ENCODE measurements around the gene IFNAR1. TPM values are rescaled to one million over a fixed set of nuclear protein-coding genes. Genes with fewer than 3 reads are reported as not detected.
"Not testable (repeated sequence)": the region's sequence is repeated elsewhere in the genome, so short reads cannot be mapped to it uniquely, and the experiment has no call there.

The IFNAR1 gene
- total RNA-seq, 2 donors from 2014 or later = 16.6 to 27.6 TPM

DNA sequence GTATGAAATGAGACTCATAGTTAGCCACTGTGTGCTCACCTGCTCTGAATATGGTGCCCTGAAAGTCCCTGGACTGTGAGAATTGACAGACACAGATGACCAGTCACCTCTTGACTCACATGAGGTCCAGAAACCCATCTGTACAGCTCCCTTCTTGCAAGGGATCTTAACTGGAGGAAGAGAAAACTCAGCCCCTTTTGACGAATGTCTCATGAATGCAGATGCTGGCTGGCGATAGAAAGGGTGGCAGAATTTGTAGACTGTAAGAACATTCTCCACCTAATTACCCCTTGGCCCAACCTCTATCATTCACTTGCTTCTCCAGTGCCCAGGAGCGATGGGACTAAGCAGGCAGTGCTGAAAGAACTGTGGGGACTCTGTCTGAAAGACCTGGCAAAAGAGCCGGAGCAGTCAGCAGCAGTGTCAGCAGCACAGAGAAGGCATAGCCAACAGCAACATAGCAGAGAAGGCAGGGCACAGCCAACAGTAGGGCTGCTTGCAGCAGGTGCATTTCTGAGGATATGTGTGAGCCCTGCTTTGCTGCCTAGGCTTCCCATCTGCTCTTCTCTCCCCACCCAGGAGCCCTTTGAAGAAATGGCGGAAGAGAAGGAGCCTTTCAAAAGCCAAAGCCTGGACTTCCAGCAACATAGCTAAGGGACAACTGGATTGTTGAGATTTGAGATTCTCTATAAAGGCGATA, 52.6 kb downstream of the IFNAR1 start:
- Mint-ChIP-seq H3K27ac (no peak overlapping the region), H3K4me3 (no peak overlapping the region), H3K4me1 (peaks cover 30% of the 10 kb centered on the region), H3K36me3 (ENCODE audit: low read depth) (no peaks in the 10 kb centered on the region), H3K27me3 (no peaks in the 10 kb centered on the region)
- ATAC-seq (no peak), DNase-seq (no peak)
- no peaks in the 10 kb centered on the region for H3K9me3 ChIP-seq (ENCODE audit: control insufficient read depth, low read length, poor library complexity, severe bottlenecking)

DNA sequence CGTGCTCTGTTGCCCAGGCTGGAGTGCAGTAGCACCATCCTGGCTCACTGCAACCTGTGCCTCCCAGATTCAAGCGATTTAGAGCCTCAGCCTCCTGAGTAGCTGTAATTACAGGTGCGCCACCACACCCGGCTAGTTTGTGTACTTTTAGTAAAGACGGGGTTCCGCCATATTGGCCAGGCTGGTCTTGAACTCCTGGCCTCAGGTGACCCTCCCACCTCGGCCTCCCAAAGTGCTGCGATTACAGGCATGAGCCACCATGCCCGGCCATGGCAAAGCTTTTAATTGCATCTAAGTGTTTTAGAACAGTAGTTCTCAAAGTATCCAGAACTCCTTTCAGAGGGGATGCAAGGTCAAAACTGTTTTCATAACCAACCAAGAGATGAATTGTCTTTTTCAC, 53.3 kb downstream of the IFNAR1 start:
- Mint-ChIP-seq H3K27ac (peak overlapping the region; percentile 19), H3K4me1 (peaks cover 36% of the 10 kb centered on the region), H3K36me3 (ENCODE audit: low read depth) (no peaks in the 10 kb centered on the region), H3K4me3 (no peak overlapping the region), H3K27me3 (no peaks in the 10 kb centered on the region)
- no peak for ATAC-seq
- H3K9me3 ChIP-seq (ENCODE audit: control insufficient read depth, low read length, poor library complexity, severe bottlenecking) = no peaks in the 10 kb centered on the region
- DNase-seq = no peak

DNA sequence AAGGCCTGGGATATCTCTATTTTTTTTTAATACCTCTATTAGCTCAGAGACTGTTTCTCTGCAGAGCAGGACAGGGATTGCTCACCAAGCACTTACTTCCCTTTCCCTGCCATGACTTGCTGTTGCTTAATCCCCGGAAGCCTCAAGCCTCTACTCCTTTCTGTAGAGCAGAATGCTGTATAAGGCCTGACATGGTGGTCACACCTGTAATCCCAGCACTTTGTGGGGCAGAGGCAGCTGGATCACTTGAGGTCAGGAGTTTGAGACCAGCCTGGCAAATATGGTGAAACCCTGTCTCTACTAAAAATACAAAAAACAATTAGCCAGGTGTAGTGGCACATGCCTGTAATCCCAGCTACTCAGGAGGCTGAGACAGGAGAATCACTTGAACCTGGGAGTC, 55.2 kb downstream of the IFNAR1 start:
- H3K4me1 Mint-ChIP-seq = peaks cover 47% of the 10 kb centered on the region
- not testable (repeated sequence) for H3K9me3 ChIP-seq (ENCODE audit: control insufficient read depth, low read length, poor library complexity, severe bottlenecking); H3K27me3 Mint-ChIP-seq; ATAC-seq; H3K36me3 Mint-ChIP-seq (ENCODE audit: low read depth); DNase-seq
- peak overlapping the region; percentile 94 for H3K27ac Mint-ChIP-seq
- peak overlapping the region; percentile 68 for H3K4me3 Mint-ChIP-seq

DNA sequence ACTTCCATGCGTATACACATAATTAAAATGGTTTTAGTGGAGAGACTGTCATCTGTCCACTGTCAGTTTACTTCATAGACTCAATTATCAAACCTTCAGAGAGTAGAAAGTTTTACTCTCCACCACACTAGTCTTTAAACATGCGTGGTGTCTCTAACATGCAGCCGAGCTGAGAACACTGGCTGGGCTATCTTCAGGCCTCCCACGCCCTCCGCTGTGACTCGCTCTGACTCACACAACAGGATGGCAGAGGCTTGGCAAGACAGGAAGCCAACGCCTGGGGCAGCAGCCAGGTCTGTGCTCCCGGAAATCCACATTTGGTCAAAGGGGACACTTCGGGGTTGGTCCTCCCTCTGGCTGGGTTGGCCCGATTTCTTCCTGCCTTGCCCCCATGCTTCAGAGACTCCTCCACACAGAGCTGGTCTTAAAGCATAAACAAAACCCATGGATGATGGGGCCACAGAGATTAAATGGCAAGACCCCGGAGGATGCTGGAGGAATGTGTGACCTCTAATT, 55.8 kb downstream of the IFNAR1 start:
- peak; percentile 64 for ATAC-seq
- Mint-ChIP-seq H3K4me1 (peaks cover 48% of the 10 kb centered on the region), H3K4me3 (peak overlapping the region; percentile 68), H3K36me3 (ENCODE audit: low read depth) (no peaks in the 10 kb centered on the region), H3K27ac (peak overlapping the region; percentile 94), H3K27me3 (no peaks in the 10 kb centered on the region)
- DNase-seq = peak; percentile 50 to 72 (median 58)
- no peaks in the 10 kb centered on the region for H3K9me3 ChIP-seq (ENCODE audit: control insufficient read depth, low read length, poor library complexity, severe bottlenecking)

DNA sequence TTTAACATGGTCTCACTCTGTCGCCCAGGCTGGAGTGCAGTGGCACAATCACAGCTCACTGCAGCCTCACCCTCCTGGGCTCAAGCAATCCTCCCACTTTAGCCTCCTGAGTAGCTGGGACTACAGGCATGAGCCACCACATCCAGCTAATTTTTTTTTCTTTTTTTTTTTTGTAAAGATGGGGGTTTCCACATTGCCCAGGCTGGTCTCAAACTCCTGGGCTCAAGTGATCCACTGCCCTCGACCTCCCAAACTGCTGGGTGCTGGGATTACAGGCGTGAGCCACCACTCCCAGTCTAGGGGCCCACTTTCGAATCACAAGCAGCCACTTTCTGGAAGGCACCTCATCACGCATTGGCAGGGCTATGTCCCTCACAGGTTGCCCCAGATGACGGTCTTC, 56.6 kb downstream of the IFNAR1 start:
- not testable (repeated sequence) for H3K27me3 Mint-ChIP-seq; ATAC-seq; H3K9me3 ChIP-seq (ENCODE audit: control insufficient read depth, low read length, poor library complexity, severe bottlenecking); DNase-seq; H3K36me3 Mint-ChIP-seq (ENCODE audit: low read depth)
- H3K27ac Mint-ChIP-seq = peak overlapping the region; percentile 94
- H3K4me3 Mint-ChIP-seq = peak overlapping the region; percentile 68
- H3K4me1 Mint-ChIP-seq = peaks cover 52% of the 10 kb centered on the region

DNA sequence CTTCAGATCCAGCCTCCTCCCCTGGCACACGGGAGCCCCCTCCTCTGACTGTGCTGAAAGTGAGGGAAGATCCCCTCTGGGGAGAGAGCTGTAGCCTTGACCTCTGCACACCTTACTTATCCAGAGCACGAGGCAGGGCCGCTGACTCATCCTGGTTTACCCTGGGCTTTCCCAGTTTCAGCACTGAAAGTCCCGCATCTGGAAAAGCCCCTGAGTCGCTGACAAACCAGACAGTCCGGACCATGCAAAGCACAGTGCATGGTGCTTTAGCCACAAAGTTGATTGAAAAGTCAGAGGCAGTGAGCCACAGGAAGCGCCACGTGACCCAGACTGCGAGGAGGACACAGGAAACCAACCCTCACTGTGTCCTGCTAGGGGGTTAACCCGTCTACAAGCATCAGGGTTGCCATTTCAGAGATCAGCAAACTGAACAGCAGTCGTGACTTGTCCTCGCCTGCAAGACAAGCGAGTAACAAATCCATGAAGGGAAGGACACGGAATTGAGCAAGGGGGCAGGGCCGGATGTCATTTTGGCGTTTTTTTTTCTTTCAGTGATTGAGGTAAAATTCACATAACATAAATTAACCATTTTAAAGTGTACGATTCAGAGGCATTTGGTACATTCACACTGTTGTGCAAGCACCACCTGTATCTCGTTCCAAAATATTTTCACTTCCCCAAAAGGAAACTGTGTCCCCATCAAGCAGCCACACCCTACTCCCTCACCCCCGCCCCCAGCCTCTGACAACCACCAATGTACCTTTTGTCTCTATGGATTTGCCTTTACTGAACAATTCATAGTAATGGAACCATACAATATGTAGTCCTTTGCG, 58.5 kb downstream of the IFNAR1 start:
- DNase-seq (peak; percentile 51 to 73 (median 60)), ATAC-seq (peak; percentile 72)
- Mint-ChIP-seq H3K27me3 (no peaks in the 10 kb centered on the region), H3K4me1 (peaks cover 49% of the 10 kb centered on the region), H3K4me3 (peak overlapping the region; percentile 91), H3K36me3 (ENCODE audit: low read depth) (no peaks in the 10 kb centered on the region), H3K27ac (peak overlapping the region; percentile 94)
- H3K9me3 ChIP-seq (ENCODE audit: control insufficient read depth, low read length, poor library complexity, severe bottlenecking) = no peaks in the 10 kb centered on the region

DNA sequence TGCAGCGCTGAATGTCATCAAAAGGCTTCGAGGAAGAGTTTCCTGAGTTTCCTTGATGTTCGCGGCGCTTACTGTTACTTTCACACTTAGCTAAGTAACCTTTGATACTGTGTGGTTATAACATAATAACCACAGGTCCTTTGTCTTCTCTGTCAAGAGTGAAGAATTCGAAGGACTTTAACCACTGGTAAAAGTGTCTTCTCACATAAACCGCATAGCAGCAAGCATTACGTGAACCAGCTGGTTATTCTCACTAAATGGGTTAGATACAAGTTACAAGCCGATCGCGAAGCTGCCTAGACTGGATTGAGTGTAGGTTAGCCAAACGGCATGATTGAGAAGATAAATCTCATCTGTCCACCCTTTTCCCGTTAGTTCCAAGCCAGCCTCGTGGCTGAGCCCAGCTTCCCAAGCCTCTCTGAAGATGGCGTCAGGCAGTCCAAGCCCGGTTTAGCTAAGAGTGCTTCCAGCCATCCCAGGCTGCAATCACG, 60.1 kb downstream of the IFNAR1 start:
- Mint-ChIP-seq H3K36me3 (ENCODE audit: low read depth) (no peaks in the 10 kb centered on the region), H3K27ac (peak overlapping the region; percentile 94), H3K4me3 (peak overlapping the region; percentile 83), H3K4me1 (peaks cover 47% of the 10 kb centered on the region), H3K27me3 (no peaks in the 10 kb centered on the region)
- DNase-seq (no peak), ATAC-seq (peak; percentile 52)
- H3K9me3 ChIP-seq (ENCODE audit: control insufficient read depth, low read length, poor library complexity, severe bottlenecking) = no peaks in the 10 kb centered on the region

DNA sequence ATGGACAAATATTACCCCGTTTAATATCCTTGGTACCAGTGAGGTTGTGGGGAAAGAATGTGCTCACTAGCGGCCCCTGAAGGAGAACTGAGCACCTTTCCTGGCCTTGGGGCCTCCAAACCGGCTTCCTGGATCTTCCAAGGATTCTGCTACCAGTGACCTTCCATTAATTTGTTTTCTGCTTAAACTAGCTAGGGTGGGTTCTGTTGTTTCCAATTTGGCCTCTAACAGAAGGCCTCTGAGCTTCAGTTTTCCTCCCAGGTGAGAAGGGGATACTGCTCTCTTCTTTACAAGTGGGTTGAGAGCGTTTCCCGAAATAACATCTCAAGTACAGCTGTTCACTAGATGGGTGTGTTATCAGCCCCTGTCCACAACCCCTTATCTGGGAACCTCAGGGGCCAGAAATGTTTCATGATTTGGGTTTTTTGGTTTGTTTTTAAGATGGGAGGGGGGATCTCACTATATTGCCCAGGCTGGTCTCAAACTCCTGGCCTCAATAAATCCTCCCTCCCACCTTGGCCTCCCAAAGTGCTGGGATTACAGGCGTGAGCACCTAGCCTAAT, 61.5 kb downstream of the IFNAR1 start:
- H3K27me3 Mint-ChIP-seq = no peaks in the 10 kb centered on the region
- no peaks in the 10 kb centered on the region for H3K9me3 ChIP-seq (ENCODE audit: control insufficient read depth, low read length, poor library complexity, severe bottlenecking)
- DNase-seq (no peak), ATAC-seq (no peak)
- no peaks in the 10 kb centered on the region for H3K36me3 Mint-ChIP-seq (ENCODE audit: low read depth)
- H3K4me3 Mint-ChIP-seq = no peak overlapping the region
- peaks cover 35% of the 10 kb centered on the region for H3K4me1 Mint-ChIP-seq
- no peak overlapping the region for H3K27ac Mint-ChIP-seq

DNA sequence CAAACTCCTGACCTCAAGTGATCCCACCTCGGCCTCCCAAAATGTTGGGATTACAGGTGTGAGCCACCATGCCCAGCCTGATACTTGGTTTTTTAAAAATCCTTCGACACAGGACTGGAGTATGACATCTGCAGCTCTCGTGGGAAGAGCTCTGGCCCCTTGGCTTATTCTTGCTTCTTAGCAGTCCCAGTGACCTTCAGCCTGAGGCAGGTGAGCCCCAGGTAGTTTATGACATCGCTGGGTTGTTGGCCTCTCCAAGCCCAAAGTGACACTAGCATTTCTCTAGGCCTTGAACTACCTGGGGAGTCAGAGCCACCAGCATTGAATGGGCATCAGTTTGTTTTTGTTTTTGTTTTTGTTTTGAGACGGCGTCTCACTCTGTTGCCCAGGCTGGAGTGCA, 62.5 kb downstream of the IFNAR1 start:
- ATAC-seq (no peak), DNase-seq (no peak)
- H3K4me3 Mint-ChIP-seq = no peak overlapping the region
- no peaks in the 10 kb centered on the region for H3K27me3 Mint-ChIP-seq
- H3K27ac Mint-ChIP-seq = no peak overlapping the region
- no peaks in the 10 kb centered on the region for H3K9me3 ChIP-seq (ENCODE audit: control insufficient read depth, low read length, poor library complexity, severe bottlenecking)
- H3K36me3 Mint-ChIP-seq (ENCODE audit: low read depth) = no peaks in the 10 kb centered on the region
- peaks cover 28% of the 10 kb centered on the region for H3K4me1 Mint-ChIP-seq

DNA sequence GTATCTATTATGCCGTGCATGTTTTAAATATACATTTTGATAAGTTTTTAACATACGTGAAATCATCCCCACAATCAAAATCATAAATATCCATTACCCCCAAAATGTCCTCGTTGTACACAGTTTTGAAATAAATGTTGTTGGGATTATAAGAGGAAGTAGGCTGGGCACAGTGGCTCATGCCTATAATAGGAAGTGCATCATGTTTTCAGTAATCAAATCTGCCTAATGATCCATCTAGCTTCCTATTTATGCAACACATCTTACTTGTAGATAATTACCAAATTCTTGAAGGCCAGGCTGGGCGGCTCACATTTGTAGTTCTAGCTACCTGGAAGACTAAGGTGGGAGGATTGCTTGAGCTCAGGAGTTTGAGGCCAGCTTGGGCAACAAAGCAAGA, 63.4 kb downstream of the IFNAR1 start:
- DNase-seq = no peak
- no peak for ATAC-seq
- no peaks in the 10 kb centered on the region for H3K36me3 Mint-ChIP-seq (ENCODE audit: low read depth)
- H3K4me3 Mint-ChIP-seq = no peak overlapping the region
- H3K27ac Mint-ChIP-seq = no peak overlapping the region
- no peaks in the 10 kb centered on the region for H3K27me3 Mint-ChIP-seq
- H3K9me3 ChIP-seq (ENCODE audit: control insufficient read depth, low read length, poor library complexity, severe bottlenecking) = no peaks in the 10 kb centered on the region
- peaks cover 22% of the 10 kb centered on the region for H3K4me1 Mint-ChIP-seq

DNA sequence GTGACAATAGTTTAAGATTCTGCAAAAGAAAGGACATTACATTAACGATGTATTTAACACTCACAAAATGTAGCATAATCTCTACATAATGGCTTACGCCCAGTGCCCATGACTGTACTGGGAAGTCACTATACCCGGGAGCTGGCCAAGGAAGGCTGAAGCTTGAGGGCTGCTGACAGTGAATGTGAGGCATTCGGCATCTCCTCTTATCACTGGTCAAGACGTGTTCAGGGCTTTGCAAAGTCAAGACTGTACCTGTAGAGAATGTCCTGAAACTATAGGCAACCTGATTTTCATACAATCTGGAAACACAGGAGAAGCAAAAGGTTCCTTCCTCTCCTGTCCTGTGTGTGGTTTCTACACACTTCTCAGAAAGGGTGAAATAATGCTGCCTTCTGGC, 65.7 kb downstream of the IFNAR1 start:
- no peaks in the 10 kb centered on the region for H3K36me3 Mint-ChIP-seq (ENCODE audit: low read depth)
- ATAC-seq (no peak), DNase-seq (no peak)
- no peaks in the 10 kb centered on the region for H3K9me3 ChIP-seq (ENCODE audit: control insufficient read depth, low read length, poor library complexity, severe bottlenecking)
- no peaks in the 10 kb centered on the region for H3K27me3 Mint-ChIP-seq
- no peak overlapping the region for H3K4me3 Mint-ChIP-seq
- no peak overlapping the region for H3K27ac Mint-ChIP-seq
- H3K4me1 Mint-ChIP-seq = peaks cover 7% of the 10 kb centered on the region

DNA sequence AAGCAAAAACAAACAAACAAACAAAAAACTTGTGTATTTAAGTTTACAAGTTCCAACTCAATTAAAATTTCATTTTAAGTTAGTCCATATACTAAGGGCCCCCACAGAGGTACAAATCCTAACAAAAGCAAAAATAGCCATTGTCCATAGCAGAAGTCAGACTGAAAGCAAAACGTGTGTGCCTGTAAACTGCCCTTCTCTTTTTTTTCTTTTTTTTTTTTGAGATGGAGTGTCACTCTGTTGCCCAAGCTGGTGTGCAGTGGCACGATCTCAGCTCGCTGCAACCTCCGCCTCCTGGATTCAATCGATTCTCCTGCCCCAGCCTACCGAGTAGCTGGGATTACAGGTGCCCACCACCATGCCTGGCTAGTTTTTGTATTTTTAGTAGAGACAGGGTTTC, 66.9 kb downstream of the IFNAR1 start:
- peaks cover 4% of the 10 kb centered on the region for H3K4me1 Mint-ChIP-seq
- no peaks in the 10 kb centered on the region for H3K27me3 Mint-ChIP-seq
- DNase-seq (no peak), ATAC-seq (no peak)
- H3K27ac Mint-ChIP-seq = no peak overlapping the region
- no peaks in the 10 kb centered on the region for H3K9me3 ChIP-seq (ENCODE audit: control insufficient read depth, low read length, poor library complexity, severe bottlenecking)
- H3K36me3 Mint-ChIP-seq (ENCODE audit: low read depth) = no peaks in the 10 kb centered on the region
- no peak overlapping the region for H3K4me3 Mint-ChIP-seq

DNA sequence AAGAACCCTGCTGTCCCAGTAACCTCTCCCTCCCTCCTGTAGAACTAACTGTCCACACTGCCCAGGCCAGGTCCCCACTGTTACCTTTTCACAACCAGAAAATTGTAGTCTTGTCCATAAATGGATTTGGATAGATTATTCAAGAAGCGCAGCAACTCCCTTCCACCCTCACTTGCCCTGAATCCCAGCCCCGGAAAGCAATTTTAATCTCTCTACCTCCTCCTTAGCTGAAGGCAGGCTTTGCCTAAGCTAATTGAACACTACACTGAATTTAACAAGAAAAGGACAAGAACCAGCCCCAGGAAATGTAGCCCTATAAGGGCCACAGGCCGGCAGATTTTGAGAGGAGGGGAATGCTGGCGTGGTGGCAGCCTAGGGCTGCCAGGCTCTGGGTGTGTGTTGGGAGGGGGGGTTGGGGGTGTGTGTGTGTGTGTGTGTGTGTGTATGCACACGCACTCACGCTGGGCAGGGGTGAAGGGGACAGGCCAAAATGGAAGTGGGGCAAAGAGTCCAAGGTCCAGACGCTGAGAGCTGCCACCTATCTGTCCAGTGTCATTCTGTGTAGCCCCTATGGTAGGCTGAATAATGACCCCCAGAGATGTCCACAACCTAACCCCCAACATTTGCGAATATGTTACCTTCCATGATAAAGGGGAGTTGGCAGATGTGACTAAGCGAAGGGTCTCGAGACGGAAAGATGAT, 67.7 kb downstream of the IFNAR1 start:
- H3K36me3 Mint-ChIP-seq (ENCODE audit: low read depth) = no peaks in the 10 kb centered on the region
- ATAC-seq (no peak), DNase-seq (no peak)
- H3K9me3 ChIP-seq (ENCODE audit: control insufficient read depth, low read length, poor library complexity, severe bottlenecking) = no peaks in the 10 kb centered on the region
- peaks cover 4% of the 10 kb centered on the region for H3K4me1 Mint-ChIP-seq
- H3K27me3 Mint-ChIP-seq = no peaks in the 10 kb centered on the region
- no peak overlapping the region for H3K4me3 Mint-ChIP-seq
- no peak overlapping the region for H3K27ac Mint-ChIP-seq
